Measurements from ENCODE around the gene AKR1C3.
"Not testable (repeated sequence)": the region's sequence is repeated elsewhere in the genome, so short reads cannot be mapped to it uniquely, and the experiment has no call there.

AKR1C3 gene

GRCh38 chr10:5094265-5095205 lies at the start of gene AKR1C3:
Gene AKR1C3 (plus strand): TSS chr10:5094414. CDS start chr10:5094445, 31 bp downstream.
- peak; percentile 9 for DNase-seq (ENCODE audit: low spot score)

- DNase-seq (ENCODE audit: low spot score), result no peak
These were observed 49.1 kb upstream of the AKR1C3 start for GRCh38 chr10:5045095-5045494.

DNA sequence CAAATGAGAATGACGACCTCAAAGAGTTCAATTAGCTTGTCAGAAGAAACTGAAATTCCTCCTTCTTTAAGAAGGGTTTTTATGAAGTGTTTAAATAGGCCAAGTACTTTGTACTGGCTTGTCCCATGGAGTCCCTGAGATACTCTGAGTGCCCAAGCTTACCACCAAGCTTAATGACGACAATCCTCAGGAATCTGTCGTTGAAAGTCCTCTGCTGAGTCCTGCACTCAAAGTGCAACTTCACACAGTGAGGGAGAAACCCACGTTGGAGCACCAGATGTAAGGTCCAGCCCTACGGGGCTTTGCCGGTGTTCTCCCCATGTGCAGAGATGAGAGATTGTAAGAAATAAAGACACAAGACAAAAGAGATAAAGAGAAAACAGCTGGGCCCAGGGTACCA lies 47.8 kb upstream of the AKR1C3 start:
- DNase-seq (ENCODE audit: low spot score), result no peak

DNA sequence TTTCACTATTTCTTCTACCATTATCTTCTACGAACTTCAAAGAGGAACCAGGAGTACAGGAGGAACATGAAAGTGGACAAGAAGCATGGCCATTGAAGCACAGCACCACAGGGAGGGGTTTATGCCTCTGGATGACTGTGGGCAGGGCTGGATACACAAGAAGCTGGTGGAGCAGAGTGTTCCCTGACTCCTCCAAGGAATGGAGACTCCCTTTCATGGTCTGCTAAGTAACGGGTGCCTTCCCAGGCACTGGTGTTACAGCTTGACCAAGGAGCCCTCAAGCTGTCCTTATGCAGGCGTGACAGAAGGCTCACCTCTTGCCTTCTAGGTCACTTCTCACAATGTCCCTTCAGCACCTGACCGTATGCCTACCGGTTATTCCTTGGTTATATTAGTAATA lies 47.2 kb upstream of the AKR1C3 start:
- not testable (repeated sequence) for DNase-seq (ENCODE audit: low spot score)

GRCh38 chr10:5047912-5048628 lies 46.1 kb upstream of the AKR1C3 start:
- DNase-seq (ENCODE audit: low spot score), result no peak

- not testable (repeated sequence) for DNase-seq (ENCODE audit: low spot score)
These were observed 41.2 kb upstream of the AKR1C3 start for GRCh38 chr10:5052951-5053500.

DNA sequence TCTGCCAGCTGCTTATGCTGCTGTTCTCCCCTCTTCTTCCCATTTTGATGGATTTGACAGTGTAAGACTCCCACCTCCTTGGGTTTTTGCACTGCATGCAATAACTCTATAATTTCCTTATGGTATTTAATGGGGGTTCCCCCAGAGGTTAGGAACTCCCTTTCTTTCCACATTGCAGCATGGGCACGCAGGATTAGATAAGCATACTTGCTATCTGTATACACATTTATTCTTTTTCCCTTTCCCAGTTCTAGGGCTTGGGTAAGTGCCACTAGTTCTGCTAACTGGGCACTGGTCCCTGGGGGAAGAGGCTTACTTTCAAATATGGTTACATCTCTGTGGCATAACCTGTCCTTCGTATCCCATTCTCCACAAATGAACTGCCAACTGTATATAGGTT lies 39.4 kb upstream of the AKR1C3 start:
- DNase-seq (ENCODE audit: low spot score), result not testable (repeated sequence)

DNA sequence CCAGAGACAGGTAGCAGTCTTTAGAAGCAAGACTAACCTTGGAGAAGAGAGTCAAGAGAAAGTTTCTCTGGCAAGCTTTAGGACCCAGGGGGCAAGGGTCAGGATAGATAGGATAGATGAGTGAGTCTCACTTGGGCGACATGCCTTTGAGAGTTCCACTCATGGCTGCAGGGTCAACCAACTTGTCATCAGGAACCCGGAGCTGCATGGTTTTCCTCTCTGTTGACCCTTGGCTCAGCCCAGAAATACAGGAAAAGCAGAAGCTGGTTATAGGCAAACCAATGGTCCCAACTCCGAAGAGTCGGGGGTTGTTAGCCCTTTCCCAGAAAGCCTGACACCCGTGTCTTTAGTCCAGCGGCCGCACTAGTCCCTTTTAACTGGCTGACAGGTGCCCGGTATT lies 34.9 kb upstream of the AKR1C3 start:
- not testable (repeated sequence) for DNase-seq (ENCODE audit: low spot score)

GRCh38 chr10:5060791-5061190 lies 33.4 kb upstream of the AKR1C3 start:
- DNase-seq (ENCODE audit: low spot score), result not testable (repeated sequence)

GRCh38 chr10:5064656-5065055 lies 29.6 kb upstream of the AKR1C3 start:
- DNase-seq (ENCODE audit: low spot score), result no peak

DNA sequence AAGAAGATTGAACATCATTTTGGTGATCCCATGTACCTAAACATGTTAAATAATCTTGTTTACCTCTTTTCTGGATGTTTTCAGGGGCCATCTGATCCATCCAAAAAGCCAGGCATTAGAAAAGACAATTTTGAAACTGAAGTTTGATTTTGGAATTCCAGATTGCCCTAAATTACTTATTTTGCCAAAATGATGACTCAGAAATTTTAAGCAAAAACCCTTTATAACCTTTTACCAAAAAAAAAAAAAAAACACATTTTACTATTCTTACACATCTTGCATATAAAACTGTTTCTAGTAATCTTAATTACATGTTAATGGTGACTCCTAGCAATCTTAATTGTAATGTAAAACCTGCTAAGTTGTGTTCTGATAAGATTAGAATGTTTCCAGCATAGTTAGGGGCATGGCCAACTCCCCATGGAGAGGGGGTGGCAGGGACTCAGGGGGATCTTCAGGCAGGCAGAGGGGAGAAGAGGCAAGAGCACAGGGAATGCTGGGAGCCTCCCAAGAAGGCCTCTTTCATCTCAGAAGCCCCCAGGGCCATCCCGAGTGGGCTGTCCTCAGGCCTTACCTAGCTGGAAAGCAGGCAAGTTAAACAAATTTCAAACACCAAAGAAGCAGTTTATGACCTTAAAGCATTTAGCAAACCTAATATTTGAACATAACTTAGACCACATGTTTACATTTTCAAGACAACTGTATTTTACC lies 25.8 kb upstream of the AKR1C3 start:
- no peak for DNase-seq (ENCODE audit: low spot score)

GRCh38 chr10:5070648-5071410 lies 23.4 kb upstream of the AKR1C3 start:
- DNase-seq (ENCODE audit: low spot score), result no peak

- DNase-seq (ENCODE audit: low spot score), result no peak
These were observed 22.6 kb upstream of the AKR1C3 start for GRCh38 chr10:5071411-5072198.

DNA sequence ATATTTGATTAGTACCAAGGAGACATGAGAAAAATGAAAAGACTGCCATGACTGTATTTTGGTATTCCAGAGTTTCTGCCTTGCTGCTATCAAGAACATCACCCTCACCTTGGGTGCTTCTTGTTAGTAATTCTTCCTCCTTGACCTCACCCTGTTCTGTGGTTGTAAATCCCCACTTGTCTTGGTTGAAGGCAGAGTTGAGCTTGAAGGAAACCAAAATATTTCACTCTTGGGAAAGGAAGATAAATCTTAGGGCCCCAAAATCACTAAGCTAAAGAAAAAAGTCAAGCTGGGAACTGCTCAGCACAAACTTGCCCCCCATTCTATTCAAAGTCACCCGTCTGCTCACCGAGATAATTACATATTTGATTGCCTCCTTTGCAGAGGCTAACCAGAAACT lies 20.6 kb upstream of the AKR1C3 start:
- no peak for DNase-seq (ENCODE audit: low spot score)

- no peak for DNase-seq (ENCODE audit: low spot score)
These were observed 17.6 kb upstream of the AKR1C3 start for GRCh38 chr10:5076615-5077014.

DNA sequence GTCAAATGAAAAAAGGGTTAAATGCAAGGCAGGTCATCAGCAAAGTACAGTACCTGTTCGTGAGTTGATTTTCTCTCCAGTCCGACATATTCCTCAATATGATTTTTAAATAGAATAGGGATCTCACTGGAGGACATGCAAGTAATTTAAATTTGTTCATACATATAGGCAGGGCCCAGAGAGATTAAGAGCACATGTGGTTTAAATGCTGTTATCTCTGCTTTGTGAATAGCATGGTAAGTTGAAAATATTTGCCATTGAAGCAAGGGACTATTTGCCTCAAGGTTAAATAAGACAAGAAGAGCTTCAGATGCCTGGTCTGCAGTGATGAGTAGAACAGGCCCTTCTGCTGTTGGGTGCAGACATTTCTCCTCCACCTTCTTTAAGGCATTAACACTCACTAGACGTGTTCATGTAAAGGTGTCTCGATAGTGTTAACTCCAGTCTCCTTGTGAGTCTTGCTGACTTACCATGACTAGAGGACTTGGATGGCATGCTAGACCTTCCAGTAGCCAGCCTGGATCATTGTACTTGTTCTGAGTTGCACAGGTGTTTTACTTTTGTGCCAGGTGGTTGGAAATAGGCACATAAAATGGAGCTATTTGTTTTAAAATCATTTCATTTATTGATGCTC lies 15.6 kb upstream of the AKR1C3 start:
- DNase-seq (ENCODE audit: low spot score), result no peak

DNA sequence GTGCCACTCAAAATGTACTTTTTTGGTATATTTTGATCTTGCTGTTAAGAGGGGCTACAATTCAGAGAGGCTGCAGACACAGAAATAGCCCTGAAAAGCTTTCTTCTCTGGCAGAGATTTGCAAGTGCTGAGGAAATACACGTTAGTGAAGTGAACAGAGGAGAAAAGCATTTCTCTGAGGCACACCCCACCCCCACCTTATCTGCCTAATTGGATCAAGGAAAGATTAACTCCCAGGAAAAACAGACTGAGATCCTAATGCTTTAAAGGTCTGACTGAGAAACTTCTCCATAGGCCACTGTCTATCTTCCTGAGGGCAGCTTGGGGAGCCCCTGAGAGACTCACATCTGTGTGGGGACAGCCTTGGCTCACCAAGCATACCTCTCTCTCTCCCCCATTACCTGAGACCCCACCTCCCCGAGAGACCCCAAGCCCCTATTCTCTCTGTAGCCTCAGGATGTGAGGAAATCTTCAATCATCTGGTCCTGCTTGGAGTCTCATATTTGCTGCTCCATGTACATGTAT lies 14.8 kb upstream of the AKR1C3 start:
- no peak for DNase-seq (ENCODE audit: low spot score)

DNA sequence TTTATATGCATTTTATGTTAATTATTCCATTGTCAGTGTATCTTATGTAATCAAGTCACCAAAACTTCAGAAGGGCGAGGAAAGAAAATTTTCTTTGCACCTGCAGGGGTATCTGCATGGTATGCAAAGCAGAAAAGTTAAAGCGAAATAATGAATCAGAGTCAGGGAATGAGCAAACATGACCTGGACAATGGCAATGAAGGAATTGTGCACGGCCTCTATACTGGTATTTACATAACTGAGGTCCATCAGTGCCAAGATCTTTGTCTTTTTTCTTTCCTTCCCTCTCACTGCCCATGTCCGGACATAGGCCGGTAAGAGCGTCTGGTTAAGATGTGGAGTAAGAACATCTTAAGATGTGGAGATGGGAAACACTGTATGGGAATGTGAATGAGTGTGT lies 14.4 kb upstream of the AKR1C3 start:
- DNase-seq (ENCODE audit: low spot score), result no peak

GRCh38 chr10:5081091-5081490 lies 13.1 kb upstream of the AKR1C3 start:
- no peak for DNase-seq (ENCODE audit: low spot score)

DNA sequence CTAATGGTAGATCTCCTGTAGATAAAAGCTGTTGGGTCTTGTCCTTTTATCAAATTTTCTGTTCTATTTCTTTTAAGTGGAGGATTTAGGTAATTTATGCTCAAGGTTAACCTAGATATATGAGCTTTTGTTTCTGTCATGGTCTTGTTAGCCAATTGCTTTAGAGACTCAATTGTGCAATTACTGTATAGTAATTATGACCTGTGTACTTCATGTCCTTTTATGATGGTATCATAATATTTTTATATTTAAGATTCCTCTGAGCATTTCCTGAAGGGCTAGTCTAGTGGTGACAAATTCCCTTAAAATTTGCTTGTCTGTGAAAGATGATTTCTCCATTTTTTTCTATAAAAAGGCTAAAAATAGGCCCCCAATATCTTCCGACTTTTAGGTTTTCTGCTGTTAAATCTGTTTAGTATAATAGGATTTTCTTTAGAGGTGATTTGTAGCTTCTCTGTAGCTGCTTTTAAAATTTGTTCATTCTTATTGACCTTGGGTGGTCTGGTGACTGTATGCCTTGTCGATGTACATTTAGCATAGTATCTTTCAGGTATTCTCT lies 5.4 kb upstream of the AKR1C3 start:
- DNase-seq (ENCODE audit: low spot score), result no peak
